Liver (tissue), 9 donors: ENCODE data around the gene MSL3. TPM values are rescaled to one million over a fixed set of nuclear protein-coding genes. Genes with fewer than 3 reads are reported as not detected.

ENCODE experiments used
- DNase-seq: peaks from one replicate; pipeline ENCODE4 v3.0.0-alpha.2; 2017; ENCODE audit warnings: low spot score
- H3K27ac ChIP-seq, 2 donors: one replicate each; pipeline ENCODE4 v1.7.0; 2013; ENCODE audit warnings: inconsistent platforms in 2 of 2, low read length in 2 of 2, control low read depth in 1 of 2, low read depth in 1 of 2, mild to moderate bottlenecking in 1 of 2
- H3K27me3 ChIP-seq, 4 donors: one replicate each; pipeline versions ENCODE4 v1.6.1 to v1.7.0; 2013; ENCODE audit warnings: low read length in 3 of 4, inconsistent platforms in 1 of 4, mild to moderate bottlenecking in 1 of 4, moderate library complexity in 1 of 4; ENCODE audit not compliant: control insufficient read depth in 4 of 4, insufficient read depth in 4 of 4
- H3K36me3 ChIP-seq, 4 donors: one replicate each; pipeline versions ENCODE4 v1.6.1 to v1.7.0; 2013; ENCODE audit warnings: low read length in 3 of 4, mild to moderate bottlenecking in 3 of 4, low read depth in 1 of 4, moderate library complexity in 1 of 4; ENCODE audit not compliant: control insufficient read depth in 4 of 4, insufficient read depth in 3 of 4
- H3K4me1 ChIP-seq, 4 donors: one replicate each; pipeline versions ENCODE4 v1.6.1 to v1.7.0; 2013; ENCODE audit warnings: low read length in 3 of 4, mild to moderate bottlenecking in 3 of 4, moderate library complexity in 1 of 4; ENCODE audit not compliant: control insufficient read depth in 4 of 4, insufficient read depth in 4 of 4
- H3K4me3 ChIP-seq, 3 donors: one replicate each; pipeline versions ENCODE4 v1.6.1 to v1.7.0; 2013; ENCODE audit warnings: low read length in 3 of 3, control low read depth in 1 of 3, low read depth in 1 of 3, mild to moderate bottlenecking in 1 of 3
- H3K9ac ChIP-seq, 2 donors: one replicate each; pipeline ENCODE4 v1.7.0; 2013; ENCODE audit warnings: low read length in 2 of 2, mild to moderate bottlenecking in 2 of 2, moderate library complexity in 2 of 2, control low read depth in 1 of 2, low read depth in 1 of 2
- H3K9me3 ChIP-seq, 4 donors: one replicate each; pipeline versions ENCODE4 v1.6.1 to v1.7.0; 2013; ENCODE audit warnings: low read length in 3 of 4; ENCODE audit not compliant: control insufficient read depth in 4 of 4
- FOXA1 ChIP-seq: IDR thresholded peaks from 2 replicates; pipeline ENCODE4 v1.6.1; 2016; ENCODE audit warnings: antibody characterized with exemption
- GABPA ChIP-seq, 2 donors: IDR thresholded peaks in 1 of 2; conservative IDR thresholded peaks in 1 of 2; 2 replicates each; pipeline ENCODE4 v1.6.1; 2016; ENCODE audit warnings: antibody characterized with exemption in 2 of 2, mild to moderate bottlenecking in 1 of 2, moderate library complexity in 1 of 2
- HNF4A ChIP-seq, 2 donors: conservative IDR thresholded peaks; 2 replicates each; pipeline ENCODE4 v1.6.1; 2016; ENCODE audit warnings: antibody characterized with exemption in 2 of 2, mild to moderate bottlenecking in 2 of 2
- HNF4G ChIP-seq: IDR thresholded peaks from 2 replicates; pipeline ENCODE4 v1.6.1; 2016; ENCODE audit warnings: antibody characterized with exemption
- JUND ChIP-seq, 2 donors: IDR thresholded peaks; 2 replicates each; pipeline ENCODE4 v1.6.1; 2016; ENCODE audit warnings: antibody characterized with exemption in 2 of 2
- NR2F2 ChIP-seq: IDR thresholded peaks from 2 replicates; pipeline ENCODE4 v1.6.1; 2016; ENCODE audit warnings: antibody characterized with exemption
- RAD21 ChIP-seq, 2 donors: IDR thresholded peaks; 2 replicates each; pipeline ENCODE4 v1.6.1; 2016; ENCODE audit warnings: antibody characterized with exemption in 2 of 2, mild to moderate bottlenecking in 2 of 2
- REST ChIP-seq: IDR thresholded peaks from 2 replicates; pipeline ENCODE4 v1.6.1; 2016; ENCODE audit warnings: antibody characterized with exemption, mild to moderate bottlenecking
- RXRA ChIP-seq, 2 donors: IDR thresholded peaks; 2 replicates each; pipeline ENCODE4 v1.6.1; 2017 to 2018; ENCODE audit warnings: antibody characterized with exemption in 2 of 2, mild to moderate bottlenecking in 1 of 2
- SP1 ChIP-seq: IDR thresholded peaks from 2 replicates; pipeline ENCODE4 v1.6.1; 2018; ENCODE audit warnings: antibody characterized with exemption, mild to moderate bottlenecking
- TAF1 ChIP-seq: conservative IDR thresholded peaks from 2 replicates; pipeline ENCODE4 v1.6.1; 2016; ENCODE audit warnings: antibody characterized with exemption, mild to moderate bottlenecking
- ZBTB33 ChIP-seq: IDR thresholded peaks from 2 replicates; pipeline ENCODE4 v1.6.1; 2016; ENCODE audit warnings: antibody characterized with exemption
- WGBS: extraction: QIAGEN DNeasy Blood & Tissue Kit; methylation state at CpG from one replicate; pipeline ENCODE4 v1.1.7; 2013; 5-methylcytosine and 5-hydroxymethylcytosine counted together
- polyA plus RNA-seq, 2 donors: library from polyadenylated mRNA; stranded (reverse) in 1 of 2; unstranded in 1 of 2; fragments of 200-250 nt in 1 of 2; fragments of >200 nt in 1 of 2; fragmentation: Nextera tagmentation in 1 of 2; extraction: Ambion mirVana in 1 of 2; gene quantifications; one replicate each; pipeline versions ENCODE4 v1.2.1 to v1.2.3, GENCODE V29; 2013 to 2015
- total RNA-seq, 2 donors: library from RNA; depleted of rRNA; stranded (reverse); fragments of >200 nt; gene quantifications; one replicate each; pipeline ENCODE4 v1.2.3, GENCODE V29; 2014
- TF ChIP-seq, protein P1 (sequence below): IDR thresholded peaks from 2 replicates; pipeline ENCODE4 v1.6.1; 2016; ENCODE audit warnings: antibody characterized with exemption
- TF ChIP-seq, protein P2 (sequence below): fragments of 150-350 bp; IDR thresholded peaks from 2 replicates; pipeline ENCODE4 v1.5.1; 2017; ENCODE audit warnings: improper control_type of control experiment, low read depth, low read length; ENCODE audit not compliant: missing input control
- donor health status: healthy.
- donor health status: healthy.
- donor health status: healthy.
- donor health status: healthy.
- donor health status: healthy.

The MSL3 gene
- total and polyA plus RNA-seq, 4 donors = 7.3 to 13.6 (median 8.9) TPM

GRCh38 chrX:11740794-11741193, 17.2 kb upstream of the MSL3 start:
- Histone ChIP-seq H3K9me3 (no peaks in the 10 kb centered on the region), H3K27me3 (peaks cover 0 to 5% (median 0%) of the 10 kb centered on the region in 4 donors), H3K4me3 (no peak overlapping the region), H3K27ac (no peak overlapping the region), H3K9ac (no peak overlapping the region), H3K36me3 (no peaks in the 10 kb centered on the region), H3K4me1 (no peaks in the 10 kb centered on the region)
- no peak for DNase-seq
- WGBS = 86% methylated on average over 3 of the region's 3 CpGs
- TF ChIP-seq, protein P1, sequence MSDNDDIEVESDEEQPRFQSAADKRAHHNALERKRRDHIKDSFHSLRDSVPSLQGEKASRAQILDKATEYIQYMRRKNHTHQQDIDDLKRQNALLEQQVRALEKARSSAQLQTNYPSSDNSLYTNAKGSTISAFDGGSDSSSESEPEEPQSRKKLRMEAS = no peak
- TF ChIP-seq RAD21 (IDR thresholded peaks at IDR 0.05) = no peak
- TF ChIP-seq JUND (IDR thresholded peaks at IDR 0.05) = no peak
- no peak for TF ChIP-seq ZBTB33
- TF ChIP-seq FOXA1 = no peak
- TF ChIP-seq NR2F2 = no peak
- TF ChIP-seq REST = no peak
- TF ChIP-seq HNF4A (conservative IDR thresholded peaks at IDR 0.05) = no peak
- no peak for TF ChIP-seq RXRA (IDR thresholded peaks at IDR 0.05)
- no peak for TF ChIP-seq TAF1
- no peak for TF ChIP-seq SP1
- TF ChIP-seq, protein P2, sequence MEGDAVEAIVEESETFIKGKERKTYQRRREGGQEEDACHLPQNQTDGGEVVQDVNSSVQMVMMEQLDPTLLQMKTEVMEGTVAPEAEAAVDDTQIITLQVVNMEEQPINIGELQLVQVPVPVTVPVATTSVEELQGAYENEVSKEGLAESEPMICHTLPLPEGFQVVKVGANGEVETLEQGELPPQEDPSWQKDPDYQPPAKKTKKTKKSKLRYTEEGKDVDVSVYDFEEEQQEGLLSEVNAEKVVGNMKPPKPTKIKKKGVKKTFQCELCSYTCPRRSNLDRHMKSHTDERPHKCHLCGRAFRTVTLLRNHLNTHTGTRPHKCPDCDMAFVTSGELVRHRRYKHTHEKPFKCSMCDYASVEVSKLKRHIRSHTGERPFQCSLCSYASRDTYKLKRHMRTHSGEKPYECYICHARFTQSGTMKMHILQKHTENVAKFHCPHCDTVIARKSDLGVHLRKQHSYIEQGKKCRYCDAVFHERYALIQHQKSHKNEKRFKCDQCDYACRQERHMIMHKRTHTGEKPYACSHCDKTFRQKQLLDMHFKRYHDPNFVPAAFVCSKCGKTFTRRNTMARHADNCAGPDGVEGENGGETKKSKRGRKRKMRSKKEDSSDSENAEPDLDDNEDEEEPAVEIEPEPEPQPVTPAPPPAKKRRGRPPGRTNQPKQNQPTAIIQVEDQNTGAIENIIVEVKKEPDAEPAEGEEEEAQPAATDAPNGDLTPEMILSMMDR = no peak

DNA sequence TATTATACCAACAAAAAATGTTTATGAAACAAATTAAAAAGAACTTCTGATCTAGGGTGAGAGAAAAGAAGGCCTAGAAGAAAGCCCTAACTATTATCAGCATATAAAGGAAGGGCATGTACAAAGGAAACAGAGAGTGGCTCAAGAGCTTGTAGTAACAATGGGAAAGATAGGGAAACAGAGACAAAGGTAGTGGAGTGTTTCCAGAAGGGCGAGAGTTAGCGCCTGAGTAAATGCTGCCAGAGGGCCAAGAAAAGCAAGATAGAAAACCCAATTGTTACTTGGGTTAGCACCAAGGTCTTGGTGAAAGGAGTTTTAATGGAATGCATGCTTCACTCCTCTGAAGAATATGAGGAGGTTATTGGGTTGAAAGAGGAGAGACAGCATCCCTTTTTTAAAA, 16.5 kb upstream of the MSL3 start:
- DNase-seq = no peak
- Histone ChIP-seq H3K4me3 (no peak overlapping the region), H3K9ac (no peak overlapping the region), H3K36me3 (no peaks in the 10 kb centered on the region), H3K9me3 (no peaks in the 10 kb centered on the region), H3K4me1 (no peaks in the 10 kb centered on the region), H3K27ac (no peak overlapping the region), H3K27me3 (peaks cover 0 to 5% (median 0%) of the 10 kb centered on the region in 4 donors)
- TF ChIP-seq, protein P2 = no peak
- no peak for TF ChIP-seq GABPA (IDR thresholded peaks at IDR 0.05 in 1 of 2, conservative IDR thresholded peaks at IDR 0.05 in 1 of 2)
- TF ChIP-seq REST = no peak
- no peak for TF ChIP-seq HNF4G
- TF ChIP-seq TAF1 = no peak
- no peak for TF ChIP-seq RXRA (IDR thresholded peaks at IDR 0.05)
- TF ChIP-seq RAD21 (IDR thresholded peaks at IDR 0.05) = no peak
- 90% methylated on average over 2 of the region's 2 CpGs for WGBS
